HG02763 (cell line): ENCODE data around the gene RNF13.
A peak's percentile ranks its signal among the peaks of the same experiment; 100 is the strongest.
"Not testable (repeated sequence)": the region's sequence is repeated elsewhere in the genome, so short reads cannot be mapped to it uniquely, and the experiment has no call there.

Experiments
- ATAC-seq: cut with Tn5 transposase; IDR thresholded peaks from one replicate; pipeline ENCODE4 v1.9.1; 2021; ENCODE audit warnings: mild to moderate bottlenecking, moderate library complexity; ENCODE audit not compliant: unreplicated experiment

The RNF13 gene

GRCh38 chr3:149800693-149801092 lies 12.3 kb upstream of the RNF13 start:
- ATAC-seq = no peak

DNA sequence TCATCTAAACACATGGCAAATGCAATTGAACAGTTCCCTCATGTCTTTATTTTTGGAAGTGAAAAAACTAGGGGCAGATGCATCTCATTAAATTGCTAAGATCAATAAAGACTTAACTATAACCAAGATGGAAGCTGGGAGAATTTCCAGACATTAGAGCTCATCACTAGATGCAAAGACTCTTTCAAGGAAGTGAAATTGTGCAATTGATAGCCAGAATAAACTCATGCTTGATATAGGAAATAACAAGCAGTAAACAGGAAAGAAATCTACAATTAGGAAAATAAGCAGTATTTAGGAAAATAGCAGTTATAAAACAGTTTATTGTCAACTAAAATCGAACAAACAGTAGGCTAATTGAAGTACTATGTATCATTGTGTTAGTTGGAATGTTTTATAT lies 11.8 kb upstream of the RNF13 start:
- ATAC-seq = no peak

- no peak for ATAC-seq
Observed at GRCh38 chr3:149801639-149802038, 11.4 kb upstream of the RNF13 start.

- no peak for ATAC-seq
Observed at GRCh38 chr3:149806171-149806778, 6.7 kb upstream of the RNF13 start.

DNA sequence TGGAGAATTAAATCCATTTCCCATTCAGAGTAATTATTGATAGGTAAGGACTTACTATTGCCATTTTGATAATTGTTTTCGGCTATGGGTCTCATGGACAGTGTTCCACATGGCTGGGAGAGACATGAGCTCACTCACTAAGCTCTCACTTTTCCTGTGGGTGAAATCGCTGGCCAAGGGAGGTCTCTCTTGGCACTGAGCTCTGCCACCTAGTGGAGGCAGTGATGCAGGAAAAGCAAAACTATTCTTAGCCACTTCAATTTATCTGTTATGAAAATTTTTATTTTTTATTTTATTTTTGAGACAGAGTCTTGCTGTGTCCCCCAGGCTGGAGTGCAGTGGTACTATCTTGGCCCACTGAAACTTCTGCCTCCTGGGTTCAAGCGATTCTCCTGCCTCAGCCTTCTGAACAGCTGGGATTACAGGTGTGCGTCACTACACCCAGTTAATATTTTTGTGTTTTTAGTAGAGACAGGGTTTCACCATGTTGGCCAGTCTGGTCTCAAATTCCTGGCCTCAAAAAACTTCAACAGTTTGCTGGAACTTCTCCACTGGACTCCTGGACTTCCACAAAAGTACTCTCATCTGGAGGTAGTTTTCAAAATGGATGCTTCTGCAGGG lies 4.7 kb upstream of the RNF13 start:
- ATAC-seq = no peak

- no peak for ATAC-seq
Observed at GRCh38 chr3:149809699-149810098, 3.3 kb upstream of the RNF13 start.

- no peak for ATAC-seq
Observed at GRCh38 chr3:149810846-149811245, 2.2 kb upstream of the RNF13 start.

GRCh38 chr3:149812165-149812605 lies 830 bp upstream of the RNF13 start:
- no peak for ATAC-seq

DNA sequence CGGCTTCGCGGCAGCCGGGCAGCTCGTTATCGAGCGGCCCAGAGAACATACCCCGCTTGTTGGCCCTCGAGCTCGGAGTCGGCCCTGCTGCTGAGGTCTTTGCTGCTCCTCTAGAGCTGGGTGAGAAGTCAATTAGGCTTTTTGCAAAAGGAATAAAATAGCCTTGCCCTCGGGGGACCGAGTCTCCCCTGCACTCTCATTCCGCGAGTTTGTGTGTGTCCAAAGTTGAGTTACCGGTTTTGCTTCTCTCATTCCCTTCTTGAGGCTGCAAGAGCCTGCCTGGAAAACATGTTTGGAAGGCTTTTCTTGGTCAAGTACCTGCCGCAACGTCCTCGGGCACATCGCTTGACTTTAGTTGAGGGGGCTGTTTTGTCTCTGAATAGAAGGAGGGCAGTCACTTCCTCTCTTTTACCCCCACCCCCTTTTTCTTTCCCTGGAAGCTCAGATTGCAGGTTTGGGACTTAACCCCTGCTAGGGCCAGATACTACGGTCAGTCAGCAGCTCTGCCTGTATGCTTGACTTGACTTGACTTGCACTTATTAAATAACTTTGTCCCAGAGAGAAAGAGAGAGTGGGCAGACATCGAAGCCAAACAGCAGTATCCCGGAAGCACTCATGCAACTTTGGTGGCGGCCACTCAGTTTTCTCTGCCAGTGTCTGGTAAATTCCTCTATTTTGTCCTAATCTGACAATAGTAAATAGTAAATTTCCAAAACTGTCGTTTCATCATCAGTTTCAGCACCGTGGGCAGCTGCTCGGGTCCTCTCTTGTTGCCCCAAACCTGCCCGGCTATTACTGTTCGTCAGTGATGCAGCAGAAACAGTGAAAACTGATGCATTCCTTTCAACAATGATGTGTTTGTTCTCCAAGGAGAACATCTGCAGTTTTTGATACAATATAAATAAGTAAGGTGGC lies 609 bp downstream of the RNF13 start:
- ATAC-seq = peak; percentile 12

GRCh38 chr3:149815321-149815720 lies 2.3 kb downstream of the RNF13 start:
- ATAC-seq = no peak

DNA sequence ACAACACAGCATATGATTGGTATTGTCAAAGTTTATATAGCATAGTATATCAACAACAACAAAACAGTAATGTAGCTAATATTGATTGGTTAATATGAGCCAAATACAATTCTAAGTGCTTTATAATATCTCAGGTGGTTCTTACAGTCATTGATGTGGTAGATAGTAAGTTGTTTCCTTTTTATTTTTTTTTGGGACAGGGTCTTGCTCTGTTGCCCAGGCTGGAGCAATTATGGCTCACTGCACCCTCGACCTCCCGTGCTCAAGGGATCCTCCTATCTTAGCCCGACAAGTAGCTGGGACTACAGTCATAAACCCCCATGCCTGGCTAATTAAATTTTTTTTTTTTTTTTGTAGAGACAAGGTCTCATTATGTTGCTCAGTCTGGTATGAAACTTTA lies 2.7 kb downstream of the RNF13 start:
- ATAC-seq = no peak

DNA sequence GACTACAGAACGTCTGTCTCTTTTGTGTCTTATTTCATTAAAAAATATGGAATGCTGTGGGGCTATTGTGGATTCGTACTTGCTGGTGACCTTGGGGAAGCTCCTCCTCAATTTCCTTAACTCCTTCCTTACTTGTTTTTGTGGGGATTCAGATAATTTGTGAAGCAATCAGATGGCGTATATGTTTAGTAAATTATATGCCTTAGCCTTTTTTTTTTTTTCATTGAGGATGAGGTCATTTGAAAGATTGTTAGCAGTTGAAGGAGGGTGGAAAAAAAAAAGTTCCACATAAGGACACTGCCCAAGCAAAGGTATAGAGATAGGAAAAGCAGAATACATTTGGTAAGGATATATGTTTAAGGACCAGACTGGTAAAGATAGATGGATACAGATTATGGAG lies 3.3 kb downstream of the RNF13 start:
- no peak for ATAC-seq

DNA sequence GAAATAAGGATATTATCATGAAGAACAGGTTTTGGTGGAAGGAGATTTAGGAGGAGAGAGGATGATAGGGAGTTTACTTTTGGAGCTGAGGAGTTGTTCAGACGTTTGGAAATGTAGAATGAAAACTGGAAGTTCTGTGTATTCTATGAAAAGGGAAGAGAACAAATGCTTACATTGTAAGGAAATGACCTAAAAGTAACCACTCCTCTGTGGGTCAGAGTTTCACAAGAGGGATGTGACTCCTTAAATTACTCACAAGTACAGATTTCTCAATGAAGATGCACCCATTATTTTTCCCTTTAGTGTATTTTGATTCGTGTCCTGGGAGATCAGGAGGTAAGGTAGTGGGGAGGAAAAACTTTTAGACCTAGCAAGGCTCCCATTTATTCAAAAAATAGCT lies 4.0 kb downstream of the RNF13 start:
- ATAC-seq = no peak

- no peak for ATAC-seq
Observed at GRCh38 chr3:149819432-149819831, 6.4 kb downstream of the RNF13 start.

DNA sequence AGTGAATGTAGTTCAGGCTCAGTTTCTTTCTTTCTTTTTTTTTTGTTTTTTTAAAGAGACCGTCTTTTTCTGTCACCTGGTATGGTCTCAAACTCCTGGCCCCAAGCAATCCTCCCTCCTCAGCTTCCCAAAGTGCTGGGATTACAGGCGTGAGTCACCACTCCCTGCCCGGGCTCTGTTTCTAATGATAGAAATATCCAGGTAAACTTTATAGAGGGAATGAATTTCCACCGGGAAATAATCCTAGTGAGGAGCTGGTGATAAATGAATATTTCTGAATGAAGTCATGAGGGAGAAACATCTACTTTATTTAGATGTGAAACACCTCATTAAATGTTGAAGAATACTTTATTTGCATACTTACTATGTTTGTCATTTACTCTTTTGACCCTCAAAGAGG lies 7.2 kb downstream of the RNF13 start:
- no peak for ATAC-seq

- ATAC-seq = no peak
Observed at GRCh38 chr3:149826636-149827035, 13.6 kb downstream of the RNF13 start.

DNA sequence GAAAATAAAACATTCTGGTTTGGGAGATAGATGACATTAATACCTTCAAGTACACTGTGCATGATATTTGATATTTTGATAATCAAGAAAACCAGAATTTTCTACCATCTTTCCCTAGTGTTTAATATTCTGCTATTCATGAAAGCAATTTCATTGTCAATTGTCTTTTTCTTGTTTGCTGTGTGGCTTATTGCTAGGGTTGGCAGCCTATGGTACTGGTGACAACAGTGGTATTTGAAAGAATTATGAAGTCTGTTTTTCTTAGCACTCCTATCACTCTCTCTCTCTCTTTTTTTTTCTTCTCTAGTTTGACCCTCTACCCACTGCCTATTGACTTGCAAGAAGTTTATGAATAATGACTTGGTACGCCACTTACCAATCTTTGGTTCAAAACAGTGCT lies 15.4 kb downstream of the RNF13 start:
- ATAC-seq = no peak

DNA sequence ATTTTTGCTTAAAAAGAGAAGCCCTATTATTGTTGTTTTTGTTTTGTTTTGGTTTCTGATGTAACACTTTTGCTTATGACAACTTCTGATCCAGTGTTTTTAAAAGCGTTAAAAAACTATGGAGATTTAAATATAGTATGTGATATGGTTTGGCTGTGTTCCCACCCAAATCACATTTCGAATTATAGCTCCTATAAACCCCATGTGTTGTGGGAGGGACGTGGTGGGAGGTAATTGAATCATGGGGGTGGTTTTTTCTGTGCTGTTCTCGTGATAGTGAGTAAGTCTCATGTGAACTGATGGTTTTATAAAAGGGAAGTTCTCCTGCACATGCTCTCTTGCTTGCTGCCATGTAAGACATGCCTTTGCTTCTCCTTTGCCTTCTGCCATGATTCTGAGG lies 16.6 kb downstream of the RNF13 start:
- not testable (repeated sequence) for ATAC-seq

DNA sequence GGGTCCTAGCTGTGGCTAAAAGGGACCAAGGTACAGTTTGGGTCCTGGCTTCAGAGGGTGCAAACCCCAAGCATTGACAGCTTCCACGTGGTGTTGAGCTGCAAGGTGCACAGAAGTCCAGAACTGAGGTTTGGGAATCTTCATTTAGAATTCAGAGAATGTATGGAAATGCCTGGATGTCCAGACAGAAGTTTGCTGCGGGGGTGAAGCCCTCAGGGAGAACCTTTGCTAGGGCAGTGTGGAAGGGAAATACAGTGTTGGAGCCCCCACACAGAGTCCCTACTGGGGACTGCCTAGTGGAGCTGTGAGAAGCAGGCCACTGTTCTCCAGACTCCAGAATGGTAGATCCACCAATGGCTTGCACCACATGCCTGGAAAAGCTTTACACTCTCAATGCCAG lies 17.9 kb downstream of the RNF13 start:
- no peak for ATAC-seq

- no peak for ATAC-seq
Observed at GRCh38 chr3:149831321-149831720, 18.3 kb downstream of the RNF13 start.

DNA sequence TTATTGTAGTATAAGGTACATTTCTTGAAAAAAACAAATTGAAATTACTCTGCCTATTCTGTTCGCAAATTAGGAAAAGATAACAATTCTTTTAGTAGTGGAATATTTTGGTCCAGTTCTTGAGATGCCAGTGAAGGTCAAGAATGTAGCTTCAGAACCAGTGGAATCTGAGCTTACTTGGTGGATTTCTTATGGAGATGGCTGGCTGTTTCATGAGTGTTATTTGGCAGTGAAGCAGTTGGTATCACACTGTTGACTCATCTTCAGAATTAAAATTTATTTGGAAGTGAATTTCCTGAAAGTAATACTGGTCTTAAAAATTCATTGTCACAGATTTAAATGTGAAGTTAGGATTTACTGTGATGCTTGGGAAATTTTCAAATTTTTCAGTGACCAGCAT lies 19.1 kb downstream of the RNF13 start:
- no peak for ATAC-seq

DNA sequence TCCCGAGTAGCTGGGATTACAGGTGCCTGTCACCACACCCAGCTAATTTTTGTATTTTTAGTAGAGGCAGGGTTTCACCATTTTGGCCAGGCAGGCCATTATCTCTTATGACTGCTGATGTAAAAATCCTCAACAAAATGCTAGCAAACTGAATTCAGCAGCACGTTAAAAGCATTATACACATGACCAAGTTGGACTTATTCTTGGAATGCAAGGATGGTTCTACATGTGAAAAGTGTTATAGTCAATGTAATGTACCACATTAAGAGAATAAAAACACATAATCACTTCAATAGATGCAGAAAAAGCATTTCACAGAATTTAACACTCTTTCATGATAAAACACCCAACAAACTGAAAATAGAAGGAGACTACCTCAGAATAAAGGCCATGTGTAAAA lies 20.2 kb downstream of the RNF13 start:
- no peak for ATAC-seq
